Activated naive CD4-positive, alpha-beta T cell treated with anti-CD3 and anti-CD28 coated beads, Interleukin-2, amount 10 ng/mL, durations not matched to agents 7 days and 5 days (primary cell): ENCODE measurements around the gene GAGE12J.
"Not testable (repeated sequence)": the region's sequence is repeated elsewhere in the genome, so short reads cannot be mapped to it uniquely, and the experiment has no call there.

Experiments
- CTCF ChIA-PET: fragments of 350-600 bp; sonication (Branson Sonifier 250); formaldehyde crosslinking; loops from one replicate; lab custom pipeline; 2021; ENCODE audit warnings: antibody characterized with exemption; lab: Charles Lee
- DNase-seq: peaks from one replicate; pipeline ENCODE4 v3.0.0-alpha.2; 2020
- H3K27ac Mint-ChIP-seq: one replicate; pipeline ENCODE4 v1.8.0; 2021; ENCODE audit warnings: mild to moderate bottlenecking, moderate library complexity, mixed read lengths
- H3K27me3 Mint-ChIP-seq: one replicate; pipeline ENCODE4 v1.8.0; 2021; ENCODE audit warnings: mild to moderate bottlenecking, mixed read lengths
- H3K36me3 Mint-ChIP-seq: one replicate; pipeline ENCODE4 v1.8.0; 2021; ENCODE audit warnings: mixed read lengths
- H3K4me1 Mint-ChIP-seq: one replicate; pipeline ENCODE4 v1.8.0; 2021; ENCODE audit warnings: mixed read lengths
- H3K4me3 Mint-ChIP-seq: one replicate; pipeline ENCODE4 v1.8.0; 2021; ENCODE audit warnings: mild to moderate bottlenecking, moderate library complexity, mixed read lengths
- H3K9me3 Mint-ChIP-seq: one replicate; pipeline ENCODE4 v1.8.0; 2021; ENCODE audit warnings: mixed read lengths

Gene GAGE12J

GRCh38 chrX:49331841-49332240, 10.0 kb downstream of the GAGE12J start:
- CTCF ChIA-PET, H3K27ac Mint-ChIP-seq, H3K9me3 Mint-ChIP-seq, DNase-seq, H3K4me3 Mint-ChIP-seq, H3K4me1 Mint-ChIP-seq, H3K36me3 Mint-ChIP-seq, H3K27me3 Mint-ChIP-seq: not testable (repeated sequence)

- H3K27me3 Mint-ChIP-seq, DNase-seq, CTCF ChIA-PET, H3K9me3 Mint-ChIP-seq, H3K4me3 Mint-ChIP-seq, H3K36me3 Mint-ChIP-seq, H3K4me1 Mint-ChIP-seq, H3K27ac Mint-ChIP-seq: not testable (repeated sequence)
Measured at GRCh38 chrX:49341449-49341848, 19.6 kb downstream of the GAGE12J start.

- H3K27ac Mint-ChIP-seq, CTCF ChIA-PET: not testable (repeated sequence)
Measured at GRCh38 chrX:49344496-49345175, 22.8 kb downstream of the GAGE12J start.

GRCh38 chrX:49345402-49345801, 23.6 kb downstream of the GAGE12J start:
- H3K9me3 Mint-ChIP-seq, H3K4me3 Mint-ChIP-seq, H3K27ac Mint-ChIP-seq, CTCF ChIA-PET, DNase-seq, H3K36me3 Mint-ChIP-seq, H3K4me1 Mint-ChIP-seq, H3K27me3 Mint-ChIP-seq: not testable (repeated sequence)

More at GRCh38 chrX:49344496-49345175, 22.8 kb downstream of the GAGE12J start:
- not testable (repeated sequence) for H3K9me3 Mint-ChIP-seq, H3K4me1 Mint-ChIP-seq, H3K27me3 Mint-ChIP-seq, H3K4me3 Mint-ChIP-seq, DNase-seq, H3K36me3 Mint-ChIP-seq

- DNase-seq, H3K27me3 Mint-ChIP-seq, H3K27ac Mint-ChIP-seq, H3K4me1 Mint-ChIP-seq, CTCF ChIA-PET, H3K36me3 Mint-ChIP-seq, H3K4me3 Mint-ChIP-seq, H3K9me3 Mint-ChIP-seq: not testable (repeated sequence)
Measured at GRCh38 chrX:49346150-49346549, 24.3 kb downstream of the GAGE12J start.
